Right renal cortex interstitium (tissue), 3 donors: ENCODE results near the gene NME3. TPM values are rescaled to one million over a fixed set of nuclear protein-coding genes. Genes with fewer than 3 reads are reported as not detected.
"Not testable (repeated sequence)": the region's sequence is repeated elsewhere in the genome, so short reads cannot be mapped to it uniquely, and the experiment has no call there.

Experiments
- DNase-seq, 3 donors: peaks; one replicate each; pipeline ENCODE4 v3.0.0-alpha.2; 2013; ENCODE audit warnings: low read depth in 3 of 3, low spot score in 2 of 3
- polyA plus RNA-seq, 3 donors: library from polyadenylated mRNA; unstranded; fragments of 120-200 nt; gene quantifications; one replicate each; pipeline ENCODE4 v1.2.1, GENCODE V29; 2013; ENCODE audit not compliant: insufficient read length in 3 of 3

NME3 gene
- 10 to 100 TPM; 18.8 to 22.1 (median 19.4) TPM for polyA plus RNA-seq

DNA sequence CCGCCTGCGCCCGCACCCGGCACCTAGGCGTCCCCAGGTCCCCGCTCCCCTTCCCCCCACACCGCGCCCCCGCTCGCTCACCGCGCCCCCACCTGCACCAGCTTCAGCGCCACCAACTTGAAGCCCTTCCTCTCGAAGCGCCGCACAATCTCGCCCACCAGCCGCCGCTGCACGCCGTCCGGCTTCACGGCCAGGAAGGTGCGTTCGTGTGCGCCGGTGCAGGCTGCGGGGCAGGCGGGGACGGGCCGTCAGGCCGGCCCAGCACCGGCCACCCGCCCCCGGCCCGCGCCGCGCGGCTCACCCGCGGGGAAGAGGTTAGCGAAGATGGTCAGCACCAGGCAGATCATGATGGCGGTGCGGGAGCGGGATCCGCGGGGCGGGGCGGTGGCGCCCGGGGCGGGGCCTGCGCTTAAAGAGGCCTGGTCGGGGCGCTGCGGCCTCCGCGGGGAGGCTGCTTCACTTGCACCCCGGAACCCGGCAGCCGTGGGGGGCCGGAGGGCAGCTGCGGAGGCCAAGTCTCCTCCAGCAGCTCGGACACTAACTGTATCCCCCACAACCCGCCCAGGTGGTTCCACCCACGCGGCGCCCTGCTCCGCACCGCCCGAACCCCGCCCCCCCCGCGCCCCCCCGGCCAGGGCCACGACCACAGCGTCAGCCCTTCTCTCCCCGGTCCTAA, at the start of gene NME3:
Gene NME3 (minus strand): TSS at position 356 of the 676 bp plus-strand sequence. CDS start 9 bp downstream, at position 347.
- no peak for DNase-seq

DNA sequence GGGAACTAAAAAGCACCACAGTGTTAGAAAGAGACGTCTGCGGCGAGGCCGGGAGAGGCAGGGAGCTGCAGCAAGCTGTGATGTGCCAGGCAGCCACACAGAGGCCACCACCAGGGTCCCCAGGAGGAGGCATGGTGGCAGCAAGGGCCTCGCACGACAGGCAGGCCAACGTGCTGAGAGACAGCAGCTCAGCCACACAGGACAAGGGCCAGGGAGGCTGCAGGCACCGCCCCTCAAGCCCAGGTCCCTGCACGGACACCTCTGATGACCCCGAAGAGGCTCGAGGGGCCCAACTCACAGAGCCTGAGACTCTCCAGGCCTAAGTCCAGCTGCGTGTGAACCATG, 49.6 kb upstream of the NME3 start:
- no peak for DNase-seq

DNA sequence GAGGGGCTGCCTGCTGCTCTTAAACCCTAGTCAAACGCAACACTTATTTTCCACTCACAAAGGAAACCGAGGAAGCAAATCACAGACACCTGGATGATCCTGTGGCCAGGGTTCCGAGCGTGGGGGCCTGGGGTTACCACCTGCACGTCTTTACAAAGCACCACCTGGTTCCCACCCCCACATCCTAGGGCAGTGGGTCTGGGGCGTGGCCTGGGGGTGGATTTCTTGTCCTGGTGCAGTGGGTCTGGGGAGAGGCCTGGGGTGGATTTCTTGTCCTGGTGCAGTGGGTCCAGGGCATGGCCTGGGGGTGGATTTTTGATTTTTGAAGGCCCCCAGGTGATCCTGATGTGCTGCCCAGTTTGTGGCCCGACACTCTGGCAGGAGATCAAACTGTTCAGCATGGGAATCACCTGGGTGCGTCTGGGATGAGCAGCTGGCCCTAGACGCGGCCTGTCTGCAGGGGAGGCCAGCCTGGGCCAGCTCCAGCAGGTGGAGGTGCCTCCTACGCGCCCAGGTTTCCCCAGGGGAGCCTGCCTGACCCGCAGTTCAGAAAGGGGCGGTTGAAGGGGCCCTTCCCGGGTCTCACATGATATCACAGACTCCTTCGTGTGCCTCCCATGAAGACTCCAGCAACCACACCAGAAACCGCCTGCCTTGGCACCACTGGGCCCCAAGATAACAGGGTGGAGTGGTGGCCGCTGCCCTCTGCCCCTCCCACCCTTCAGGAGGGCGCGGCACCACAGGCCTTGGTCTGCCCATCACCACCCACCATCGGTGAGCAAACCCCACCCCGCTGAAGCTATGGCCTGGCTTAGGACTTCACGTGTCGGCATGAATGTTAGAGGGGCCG, 49.0 kb upstream of the NME3 start:
- DNase-seq = no peak

DNA sequence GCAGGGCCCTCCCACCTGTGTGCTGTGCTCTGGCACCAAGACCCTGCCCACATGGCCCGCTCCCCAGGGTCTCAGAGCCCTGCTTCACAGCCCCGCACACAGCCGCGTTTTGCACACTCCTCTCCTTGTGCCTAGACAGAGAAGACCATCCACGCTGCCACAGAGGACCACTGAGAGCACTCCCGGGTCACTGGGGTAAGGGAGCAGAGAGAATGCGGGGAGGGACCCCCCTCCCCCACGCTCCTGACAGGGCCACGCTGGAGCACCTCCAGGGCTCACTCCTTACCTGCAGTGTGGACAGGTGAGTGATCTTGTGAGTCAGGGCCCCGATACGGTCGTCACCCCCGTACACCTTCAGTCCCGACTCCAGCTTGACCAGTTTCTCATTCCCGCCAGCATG, 48.3 kb upstream of the NME3 start:
- DNase-seq = no peak

DNA sequence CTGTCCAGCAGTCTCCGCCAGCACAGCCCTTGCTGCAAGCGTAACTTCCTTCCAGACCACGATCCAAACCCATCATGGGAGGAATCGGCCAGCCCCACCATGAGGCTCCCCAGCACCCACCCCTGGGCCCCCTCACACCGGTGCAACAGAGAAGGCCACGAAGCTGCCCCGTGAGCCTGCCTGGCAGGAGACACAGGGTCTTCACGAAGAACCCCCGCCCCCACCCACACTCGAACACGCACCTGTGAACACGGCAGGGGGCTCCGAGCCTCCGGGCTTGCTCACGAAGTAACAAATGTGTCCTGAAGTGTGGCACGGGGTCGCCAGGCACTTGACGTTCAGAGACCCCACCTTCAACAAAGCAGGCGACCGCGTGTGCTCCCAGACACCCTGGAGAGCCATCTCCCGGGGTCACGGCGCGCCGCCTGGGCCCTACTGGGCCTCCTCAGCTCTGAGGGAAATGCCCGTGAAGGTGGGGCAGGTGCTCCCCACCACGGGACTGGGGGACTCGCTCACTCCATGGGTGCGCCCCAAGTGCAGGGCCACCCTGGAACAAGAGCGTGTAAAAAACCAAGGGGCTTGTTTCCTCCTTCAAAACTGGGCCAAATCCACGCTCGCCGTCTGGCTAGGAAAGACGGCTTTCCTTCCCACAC, 47.7 kb upstream of the NME3 start:
- no peak for DNase-seq

DNA sequence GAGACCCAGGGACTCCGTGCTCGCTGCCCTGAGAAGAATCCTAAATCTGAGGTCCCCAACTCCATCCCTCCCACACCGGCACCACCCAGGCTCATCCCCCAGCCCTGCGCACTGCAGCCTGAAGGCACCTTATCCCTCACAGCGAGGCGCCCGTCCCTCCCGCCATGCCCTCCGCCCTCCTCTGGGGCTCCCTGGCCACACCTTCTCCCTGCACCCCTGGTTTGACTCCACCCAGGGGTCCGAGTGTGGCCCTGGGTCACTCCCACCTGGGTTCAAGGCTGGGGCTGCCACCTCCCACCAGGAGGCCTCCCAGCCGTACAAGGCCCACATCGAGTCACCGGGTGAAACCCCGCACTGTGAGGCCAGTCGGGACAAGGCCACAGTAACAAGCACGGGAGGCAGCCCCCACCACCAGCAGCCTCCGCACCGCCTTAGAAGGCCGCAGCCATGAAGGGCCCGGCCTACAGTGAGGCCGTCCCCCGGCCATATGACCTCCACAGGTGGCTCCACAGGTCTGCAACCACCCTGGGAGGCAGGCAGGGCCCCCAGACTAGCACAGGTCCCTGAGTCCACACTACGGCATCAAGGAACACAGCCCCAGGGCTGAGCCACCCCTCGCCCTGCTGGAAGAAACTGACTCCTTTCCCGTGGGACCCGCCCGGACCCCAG, 47.0 kb upstream of the NME3 start:
- DNase-seq = no peak

DNA sequence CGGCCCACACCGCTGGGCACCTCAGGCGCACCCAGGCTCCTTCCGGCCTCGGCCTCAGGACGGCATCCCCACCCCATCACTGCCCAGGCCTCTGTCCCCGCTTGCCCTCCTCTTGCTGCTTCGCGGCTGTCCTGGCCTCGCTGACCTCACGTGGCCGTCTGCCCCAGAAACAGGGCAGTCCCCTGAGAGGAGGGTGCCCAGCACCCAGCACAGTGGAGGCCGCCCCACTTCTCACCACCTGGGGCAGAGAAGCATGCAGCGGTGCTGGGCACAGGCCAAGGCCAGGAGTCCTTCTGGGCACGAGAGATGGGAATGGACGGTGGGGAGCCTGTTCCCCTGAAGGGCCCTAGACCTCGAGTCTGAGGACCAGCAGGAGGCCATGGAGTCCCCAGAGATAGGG, 46.4 kb upstream of the NME3 start:
- DNase-seq = no peak

DNA sequence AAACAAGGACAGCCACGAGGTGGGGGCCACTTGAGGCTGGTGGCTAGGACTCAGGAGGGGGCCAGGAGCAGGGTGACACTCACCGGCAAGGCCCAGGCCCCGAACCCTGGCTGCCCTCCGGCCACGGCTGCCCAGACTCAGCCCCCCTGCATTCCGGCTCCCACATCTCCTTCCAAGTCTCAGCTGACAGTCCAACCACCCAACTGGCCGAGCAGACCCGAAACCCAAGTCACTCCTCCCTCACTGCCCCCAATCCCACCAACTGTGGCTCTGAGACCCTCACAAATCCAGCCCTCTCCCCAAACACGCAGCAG, 45.9 kb upstream of the NME3 start:
- no peak for DNase-seq

DNA sequence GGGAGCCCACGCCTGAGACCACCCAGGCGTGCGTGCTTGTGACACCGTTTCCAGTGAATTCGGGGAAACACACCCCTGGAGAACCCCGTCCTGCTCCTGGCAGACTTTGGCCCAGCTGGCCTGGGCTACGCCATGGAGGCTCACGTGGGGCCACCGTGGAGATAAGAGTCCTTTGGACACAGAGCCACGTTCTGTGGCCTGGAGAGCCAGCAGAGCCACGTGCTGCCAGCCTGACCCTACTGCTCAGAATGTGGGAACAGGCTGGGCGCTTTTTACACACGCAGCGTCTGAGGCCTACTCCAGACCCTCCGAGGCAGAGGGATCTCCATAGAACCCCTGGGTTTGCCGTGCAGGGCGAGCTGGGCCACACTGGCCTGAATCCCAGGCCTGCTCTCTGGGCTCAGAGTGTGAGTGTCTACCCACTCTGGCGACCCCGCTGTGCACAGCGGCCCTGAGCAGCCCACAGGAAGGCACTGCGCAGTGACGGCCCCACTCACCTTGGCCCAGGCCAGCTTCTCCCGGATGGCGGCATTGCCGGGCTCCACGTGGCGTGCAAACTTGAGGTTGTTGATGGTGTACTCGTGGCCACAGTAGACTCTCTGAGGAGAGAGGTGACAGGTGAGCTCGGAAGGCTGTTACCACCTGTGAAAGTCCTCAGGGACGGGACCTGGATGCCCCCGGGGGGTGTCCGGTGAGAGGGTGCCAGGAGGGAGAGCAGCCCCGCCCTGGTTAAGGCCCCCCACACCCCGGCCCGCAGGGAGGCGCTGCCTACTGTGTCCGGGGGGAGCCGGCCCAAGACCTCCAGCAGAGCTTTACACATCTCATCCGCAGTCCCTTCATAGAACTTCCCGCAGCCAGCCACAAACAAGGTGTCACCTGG, 45.3 kb upstream of the NME3 start:
- no peak for DNase-seq

DNA sequence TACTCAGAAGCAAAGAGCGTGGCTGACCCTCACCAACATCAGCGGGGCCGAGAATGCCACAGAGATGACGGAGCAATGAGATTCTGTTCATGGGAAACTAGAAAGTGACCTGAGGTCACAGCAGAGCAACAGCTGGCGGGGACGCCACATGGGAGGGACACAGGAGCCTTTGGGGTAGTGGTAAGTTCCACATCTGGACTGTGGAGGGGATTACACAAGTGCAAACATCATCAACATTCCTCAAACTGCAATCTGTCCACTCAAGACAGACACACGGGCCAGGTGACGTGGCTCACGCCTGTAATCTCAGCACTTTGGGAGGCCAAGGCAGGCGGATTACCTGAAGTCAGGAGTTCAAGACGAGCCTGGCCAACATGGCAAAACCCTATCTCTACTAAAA, 44.1 kb upstream of the NME3 start:
- no peak for DNase-seq

DNA sequence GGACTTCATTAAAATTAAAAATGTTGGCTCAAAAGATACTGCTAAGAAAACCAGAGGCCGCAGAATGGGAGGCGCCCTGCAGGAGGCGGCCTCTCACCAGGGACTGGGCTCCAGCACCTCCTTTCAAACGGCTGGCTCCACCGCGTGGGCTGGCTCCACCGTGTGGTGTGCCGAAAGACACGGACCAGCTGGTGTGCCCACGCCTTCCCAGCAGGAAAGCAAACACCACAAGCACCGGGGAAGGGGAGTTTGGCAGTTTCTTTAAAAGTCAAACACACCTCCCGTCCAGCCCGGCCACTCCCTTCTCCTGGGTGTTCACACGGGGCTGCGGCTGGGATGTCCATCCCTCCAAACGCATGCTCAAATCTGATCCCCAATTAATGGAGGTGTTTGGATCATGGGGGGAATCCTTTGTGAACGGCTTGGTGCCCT, 41.4 kb upstream of the NME3 start:
- peak in 1 of 3 donors; percentile 51 for DNase-seq

DNA sequence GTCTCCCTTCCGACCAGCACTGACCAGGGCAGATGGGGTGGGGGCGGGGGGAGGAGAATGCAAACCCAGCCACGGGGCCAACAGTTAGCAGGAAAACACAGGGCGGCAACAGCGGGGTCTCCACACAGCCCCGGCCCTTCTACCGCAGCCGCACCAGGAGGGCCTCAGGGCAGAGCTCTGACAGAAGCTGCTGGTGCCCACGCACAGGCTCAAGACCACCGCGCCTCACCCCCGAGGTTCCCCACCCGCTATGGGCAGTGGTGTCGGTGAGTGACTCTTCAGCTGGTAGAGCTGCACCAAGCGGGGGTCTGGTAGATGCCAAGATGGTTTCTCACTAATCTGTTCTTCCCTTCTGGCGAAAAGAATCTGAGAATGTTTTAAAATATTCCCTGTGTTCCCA, 39.2 kb upstream of the NME3 start:
- DNase-seq = no peak

DNA sequence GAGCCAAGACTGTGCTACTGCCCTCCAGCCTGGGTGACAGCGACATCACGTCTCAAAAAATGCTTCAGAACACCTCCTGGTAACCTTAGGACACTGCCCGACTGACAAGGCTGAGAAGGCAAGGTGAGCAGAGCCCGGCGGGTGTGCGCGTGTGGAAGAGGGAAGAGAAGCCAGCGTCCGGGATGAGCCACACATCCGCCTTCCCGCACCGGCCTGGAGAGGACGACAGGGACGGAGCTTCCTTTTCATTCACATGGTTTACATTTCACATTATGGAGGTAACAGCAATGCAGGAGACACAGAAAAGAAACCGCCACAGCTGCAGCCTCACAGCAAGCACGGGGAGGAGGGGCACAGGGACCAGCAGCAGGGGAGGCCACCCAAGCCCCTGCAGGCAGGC, 38.8 kb upstream of the NME3 start:
- no peak for DNase-seq

DNA sequence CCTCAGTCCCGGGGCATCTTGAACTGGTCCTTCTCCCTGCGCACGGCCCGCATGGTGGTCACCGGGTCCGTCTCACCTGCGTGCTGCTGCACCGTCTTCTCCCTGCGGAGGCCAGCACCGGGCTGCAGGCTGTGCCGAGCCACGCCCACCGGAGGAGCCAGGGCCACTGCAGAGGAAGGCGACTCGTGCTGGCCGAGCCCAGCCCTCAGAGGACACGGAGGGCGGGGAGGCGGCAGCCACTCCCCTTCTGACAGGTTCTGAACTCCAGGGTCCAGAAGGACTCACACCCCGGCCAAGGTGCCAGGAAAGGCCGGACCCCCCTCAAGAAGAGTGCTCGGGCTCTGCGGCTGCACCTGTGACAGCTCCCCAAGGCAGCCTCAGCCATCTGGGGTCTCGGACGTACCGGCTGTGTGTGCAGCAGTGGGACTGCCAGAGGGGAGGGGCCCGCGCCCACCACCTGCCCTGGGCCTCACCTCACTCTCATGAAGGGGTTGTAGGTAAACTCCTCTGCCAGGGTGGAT, 38.0 kb upstream of the NME3 start:
- no peak for DNase-seq

DNA sequence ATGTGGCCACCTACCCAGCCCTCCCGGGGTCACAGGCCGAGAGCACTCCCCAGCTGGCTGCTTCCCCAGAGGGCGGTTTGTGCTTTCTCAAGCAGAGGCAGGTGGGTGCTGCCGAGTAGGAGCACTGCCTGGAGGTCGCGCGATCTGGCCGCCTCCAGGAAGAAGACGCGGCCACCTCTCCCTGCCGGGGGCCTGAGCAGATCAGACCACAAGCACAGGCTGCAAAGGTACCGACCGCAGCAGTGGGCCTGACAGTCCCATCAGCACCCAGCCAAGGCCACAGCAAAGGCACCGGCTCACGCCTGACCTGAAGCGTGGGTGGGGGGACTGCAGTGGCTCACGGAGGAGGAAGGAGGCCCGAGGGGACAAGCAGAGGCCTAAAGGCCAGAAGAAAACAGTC, 37.3 kb upstream of the NME3 start:
- no peak for DNase-seq

DNA sequence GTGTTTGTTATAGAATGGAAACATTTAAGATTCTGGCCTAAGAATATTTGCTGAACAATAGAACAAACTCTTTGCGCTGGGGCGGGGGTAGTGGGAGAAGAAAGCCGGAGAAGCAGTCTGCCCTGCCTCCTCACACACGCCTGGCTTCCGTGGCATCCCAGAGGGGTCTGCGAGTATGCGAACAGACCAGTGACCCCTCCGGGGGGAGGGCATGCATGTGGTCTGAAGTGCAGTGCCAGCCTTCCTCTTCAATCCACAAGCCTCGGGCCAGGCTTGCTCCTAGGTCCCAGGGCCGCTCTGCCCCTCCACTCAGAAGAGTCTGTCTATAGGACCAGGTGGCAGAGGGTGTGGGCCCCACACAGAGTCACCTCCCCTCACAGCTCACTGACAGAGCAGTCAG, 36.3 kb upstream of the NME3 start:
- DNase-seq = no peak

DNA sequence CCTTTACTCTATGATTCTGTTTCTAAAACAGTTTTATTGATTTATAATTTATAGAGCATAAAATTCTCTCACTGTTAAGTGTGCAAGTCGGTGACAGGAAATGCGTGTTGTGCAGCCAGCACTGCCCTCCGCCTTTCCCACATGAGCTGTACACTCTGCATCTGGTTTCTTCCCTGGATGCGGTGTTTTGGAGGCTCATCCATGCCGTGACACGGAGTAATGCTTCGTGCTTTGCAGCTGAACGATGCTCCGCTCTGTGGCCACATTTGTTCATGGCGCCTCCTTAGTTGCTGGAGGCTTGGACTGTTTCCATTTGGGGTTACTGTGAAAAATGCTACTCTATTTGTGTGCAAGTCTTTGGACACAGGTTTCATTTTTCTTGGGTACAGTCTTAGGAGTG, 29.4 kb upstream of the NME3 start:
- no peak for DNase-seq

DNA sequence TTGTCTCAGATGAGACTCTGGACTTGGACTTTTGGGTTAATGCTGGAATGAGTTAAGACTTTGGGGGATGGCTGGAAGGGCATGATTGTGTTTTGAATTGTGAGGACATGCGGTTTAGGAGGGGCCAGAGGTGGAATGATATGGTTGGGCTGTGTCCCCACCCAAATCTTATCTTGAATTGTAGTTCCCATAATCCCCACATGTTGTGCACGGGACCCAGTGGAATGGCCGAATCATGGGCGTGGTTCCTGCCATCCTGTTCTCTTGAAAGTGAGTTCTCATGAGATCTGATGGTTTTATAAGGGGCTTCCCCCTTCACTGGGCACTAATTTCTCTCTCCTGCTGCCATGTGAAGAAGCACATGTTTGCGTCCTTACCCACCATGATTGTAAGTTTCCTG, 27.9 kb upstream of the NME3 start:
- DNase-seq = not testable (repeated sequence)

DNA sequence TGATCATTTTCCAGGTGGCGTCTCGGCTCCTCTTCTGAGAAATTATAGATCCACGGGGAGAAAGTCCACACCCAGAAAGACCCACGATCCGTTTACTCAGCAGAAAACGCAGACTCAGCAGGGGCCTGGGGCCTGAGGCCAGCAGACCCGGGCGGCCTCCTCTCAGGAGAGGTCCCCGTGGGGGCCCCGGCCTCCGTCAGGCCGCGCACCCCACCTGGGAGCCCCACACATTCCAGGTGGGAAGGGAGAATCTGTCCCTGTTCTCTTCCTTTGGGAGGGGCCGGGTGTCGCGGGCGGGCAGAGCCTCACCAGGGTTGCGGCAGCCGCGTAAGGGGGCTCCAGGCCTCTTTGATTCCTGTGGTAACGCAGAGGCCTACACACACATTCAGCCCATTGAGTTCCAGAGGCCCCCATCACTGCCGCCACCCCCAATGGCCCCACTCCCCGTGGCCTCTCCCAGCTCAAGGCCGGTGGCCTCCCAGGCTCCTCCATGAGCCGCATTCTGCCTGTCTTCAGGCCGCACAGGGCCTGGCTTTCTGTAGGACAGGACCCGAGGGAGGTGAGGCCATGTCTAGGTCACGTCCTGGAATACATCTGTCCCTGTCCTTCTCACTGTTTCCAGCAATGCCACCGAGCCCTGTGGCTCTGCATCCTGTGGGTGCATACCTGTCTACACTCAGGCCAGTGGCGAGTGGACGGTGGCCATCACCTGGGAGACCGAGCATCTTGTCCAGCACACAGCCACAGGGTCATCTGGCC, 23.7 kb upstream of the NME3 start:
- no peak for DNase-seq
